ENCODE measurements around the gene ITPR1. TPM values are rescaled to one million over a fixed set of nuclear protein-coding genes. Genes with fewer than 3 reads are reported as not detected.

ITPR1 gene
- total RNA-seq, 1 donor from 2014 or later: 16.3 TPM

GRCh38 chr3:4889896-4890295 lies 396.7 kb downstream of the ITPR1 start:
- H3K27me3 ChIP-seq (ENCODE audit: control insufficient read depth, insufficient read depth, low read length): no peaks in the 10 kb centered on the region
- FAIRE-seq (no peak), DNase-seq (ENCODE audit: low read depth) (no peak)
- TF ChIP-seq, protein P1, sequence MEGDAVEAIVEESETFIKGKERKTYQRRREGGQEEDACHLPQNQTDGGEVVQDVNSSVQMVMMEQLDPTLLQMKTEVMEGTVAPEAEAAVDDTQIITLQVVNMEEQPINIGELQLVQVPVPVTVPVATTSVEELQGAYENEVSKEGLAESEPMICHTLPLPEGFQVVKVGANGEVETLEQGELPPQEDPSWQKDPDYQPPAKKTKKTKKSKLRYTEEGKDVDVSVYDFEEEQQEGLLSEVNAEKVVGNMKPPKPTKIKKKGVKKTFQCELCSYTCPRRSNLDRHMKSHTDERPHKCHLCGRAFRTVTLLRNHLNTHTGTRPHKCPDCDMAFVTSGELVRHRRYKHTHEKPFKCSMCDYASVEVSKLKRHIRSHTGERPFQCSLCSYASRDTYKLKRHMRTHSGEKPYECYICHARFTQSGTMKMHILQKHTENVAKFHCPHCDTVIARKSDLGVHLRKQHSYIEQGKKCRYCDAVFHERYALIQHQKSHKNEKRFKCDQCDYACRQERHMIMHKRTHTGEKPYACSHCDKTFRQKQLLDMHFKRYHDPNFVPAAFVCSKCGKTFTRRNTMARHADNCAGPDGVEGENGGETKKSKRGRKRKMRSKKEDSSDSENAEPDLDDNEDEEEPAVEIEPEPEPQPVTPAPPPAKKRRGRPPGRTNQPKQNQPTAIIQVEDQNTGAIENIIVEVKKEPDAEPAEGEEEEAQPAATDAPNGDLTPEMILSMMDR (IDR thresholded peaks at IDR 0.05; ENCODE audit: insufficient read depth, low read length, severe bottlenecking): no peak
- no peaks in the 10 kb centered on the region for H3K36me3 ChIP-seq (ENCODE audit: control insufficient read depth, insufficient read depth, low read length)
- H3K4me3 ChIP-seq (ENCODE audit: low read depth, low read length): no peak overlapping the region

GRCh38 chr3:4894891-4895530 lies 401.9 kb downstream of the ITPR1 start:
- TF ChIP-seq, protein P1 (IDR thresholded peaks at IDR 0.05; ENCODE audit: insufficient read depth, low read length, severe bottlenecking): no peak
- DNase-seq (ENCODE audit: low read depth) (no peak), FAIRE-seq (no peak)
- Histone ChIP-seq H3K36me3 (ENCODE audit: control insufficient read depth, insufficient read depth, low read length) (no peaks in the 10 kb centered on the region), H3K27me3 (ENCODE audit: control insufficient read depth, insufficient read depth, low read length) (no peaks in the 10 kb centered on the region), H3K4me3 (ENCODE audit: low read depth, low read length) (no peak overlapping the region)

- no peak overlapping the region for H3K4me3 ChIP-seq (ENCODE audit: low read depth, low read length)
- no peaks in the 10 kb centered on the region for H3K27me3 ChIP-seq (ENCODE audit: control insufficient read depth, insufficient read depth, low read length)
These were observed 402.7 kb downstream of the ITPR1 start for GRCh38 chr3:4895838-4896237.

More at GRCh38 chr3:4895838-4896237, 402.7 kb downstream of the ITPR1 start:
- H3K36me3 ChIP-seq (ENCODE audit: control insufficient read depth, insufficient read depth, low read length): no peaks in the 10 kb centered on the region
- no peak for FAIRE-seq
- DNase-seq (ENCODE audit: low read depth): no peak
- TF ChIP-seq, protein P1 (IDR thresholded peaks at IDR 0.05; ENCODE audit: insufficient read depth, low read length, severe bottlenecking): no peak

Other genes with a start within 250 kb of the ITPR1 start
- gene SETMAR, start 190.0 kb upstream of the ITPR1 start, total RNA-seq: 3.5 and 5.0 TPM in 2 replicates
- gene SUMF1, start 26.1 kb upstream of the ITPR1 start, total RNA-seq: 44.5 and 81.7 TPM in 2 replicates

Data from bronchial epithelial cell (primary cell).